Tibial nerve (tissue), 4 donors: Measurements from ENCODE around the gene B9D2.

Source experiments
- EP300 ChIP-seq, 2 donors: sonication (generic); formaldehyde crosslinking; IDR thresholded peaks; one replicate each; pipeline ENCODE4 v1.6.1; 2017; ENCODE audit warnings: antibody characterized with exemption in 2 of 2, mild to moderate bottlenecking in 1 of 2
- POLR2A ChIP-seq, 2 donors: fragments of 450-650 bp; IDR thresholded peaks; one replicate each; pipeline ENCODE4 v1.6.1; 2017; ENCODE audit warnings: antibody characterized with exemption in 2 of 2, mild to moderate bottlenecking in 2 of 2, moderate library complexity in 2 of 2
- TF ChIP-seq, protein P1 (sequence below), 5 experiments: fragments of 200-600 bp in 3 of 5; fragments of 450-650 bp in 2 of 5; sonication (generic) in 3 of 5; IDR thresholded peaks; one replicate each; pipeline ENCODE4 v1.5.1; 2016 to 2019; ENCODE audit warnings: antibody characterized with exemption in 5 of 5, mild to moderate bottlenecking in 3 of 5, moderate library complexity in 2 of 5

GRCh38 chr19:41328157-41328841 lies 35.6 kb downstream of the B9D2 start:
- TF ChIP-seq, protein P1, sequence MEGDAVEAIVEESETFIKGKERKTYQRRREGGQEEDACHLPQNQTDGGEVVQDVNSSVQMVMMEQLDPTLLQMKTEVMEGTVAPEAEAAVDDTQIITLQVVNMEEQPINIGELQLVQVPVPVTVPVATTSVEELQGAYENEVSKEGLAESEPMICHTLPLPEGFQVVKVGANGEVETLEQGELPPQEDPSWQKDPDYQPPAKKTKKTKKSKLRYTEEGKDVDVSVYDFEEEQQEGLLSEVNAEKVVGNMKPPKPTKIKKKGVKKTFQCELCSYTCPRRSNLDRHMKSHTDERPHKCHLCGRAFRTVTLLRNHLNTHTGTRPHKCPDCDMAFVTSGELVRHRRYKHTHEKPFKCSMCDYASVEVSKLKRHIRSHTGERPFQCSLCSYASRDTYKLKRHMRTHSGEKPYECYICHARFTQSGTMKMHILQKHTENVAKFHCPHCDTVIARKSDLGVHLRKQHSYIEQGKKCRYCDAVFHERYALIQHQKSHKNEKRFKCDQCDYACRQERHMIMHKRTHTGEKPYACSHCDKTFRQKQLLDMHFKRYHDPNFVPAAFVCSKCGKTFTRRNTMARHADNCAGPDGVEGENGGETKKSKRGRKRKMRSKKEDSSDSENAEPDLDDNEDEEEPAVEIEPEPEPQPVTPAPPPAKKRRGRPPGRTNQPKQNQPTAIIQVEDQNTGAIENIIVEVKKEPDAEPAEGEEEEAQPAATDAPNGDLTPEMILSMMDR (IDR thresholded peaks at IDR 0.05), result no peak
- TF ChIP-seq POLR2A (IDR thresholded peaks at IDR 0.05) (no peak), EP300 (IDR thresholded peaks at IDR 0.05) (no peak)
